Measurements from ENCODE around the gene PDZD2.
"Not testable (repeated sequence)": the region's sequence is repeated elsewhere in the genome, so short reads cannot be mapped to it uniquely, and the experiment has no call there.

Gene PDZD2

DNA sequence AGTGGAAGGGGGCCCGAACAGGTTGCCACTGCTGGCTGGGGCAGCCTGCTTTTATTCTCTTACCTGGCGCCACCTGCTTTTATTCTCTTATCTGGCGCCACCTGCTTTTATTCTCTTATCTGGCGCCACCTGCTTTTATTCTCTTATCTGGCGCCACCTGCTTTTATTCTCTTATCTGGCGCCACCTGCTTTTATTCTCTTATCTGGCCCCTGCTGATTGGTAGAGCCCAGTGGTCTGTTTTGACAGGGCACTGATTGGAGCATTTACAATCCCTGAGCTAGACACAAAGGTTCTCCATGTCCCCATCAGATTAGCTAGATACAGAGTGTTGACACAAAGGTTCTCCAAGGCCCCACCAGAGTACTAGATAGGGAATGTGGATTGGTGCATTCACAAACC is 52.5 kb downstream of the PDZD2 start:
- DNase-seq (ENCODE audit: low read depth in 2 of 2) = not testable (repeated sequence)

DNA sequence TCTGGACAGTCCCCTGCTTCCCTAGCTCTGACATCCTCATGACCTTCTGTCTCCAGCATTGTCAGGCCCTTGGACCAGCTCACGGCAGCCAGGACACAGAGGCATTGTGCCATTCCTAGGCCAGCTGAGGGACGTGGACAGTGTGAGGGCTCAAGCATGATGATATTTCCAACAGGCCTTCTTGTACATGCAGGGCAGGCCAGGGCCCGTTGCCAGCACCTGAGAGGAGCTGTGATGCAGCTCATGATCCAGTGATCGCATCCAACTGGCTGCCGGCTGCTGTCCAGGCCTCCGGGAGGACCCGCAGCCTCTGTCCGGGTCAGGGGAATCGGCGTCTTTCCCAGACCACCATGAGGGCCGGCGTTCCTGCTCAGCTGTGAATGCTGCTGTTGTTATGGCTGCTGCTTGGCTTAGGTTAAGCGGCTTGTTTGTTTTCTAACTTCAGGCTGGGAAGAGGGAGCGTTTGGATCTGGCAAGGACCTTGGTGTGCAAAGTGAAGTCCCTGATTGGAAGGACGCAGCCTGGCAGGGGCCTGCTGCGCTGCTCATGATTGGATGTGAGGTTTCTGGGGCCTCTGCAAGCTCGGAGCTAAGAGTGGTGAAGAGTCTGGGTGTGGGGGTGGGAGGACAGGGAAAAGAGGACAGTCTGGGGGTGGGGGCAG is 53.8 kb downstream of the PDZD2 start:
- DNase-seq (ENCODE audit: low read depth in 2 of 2) = no peak

DNA sequence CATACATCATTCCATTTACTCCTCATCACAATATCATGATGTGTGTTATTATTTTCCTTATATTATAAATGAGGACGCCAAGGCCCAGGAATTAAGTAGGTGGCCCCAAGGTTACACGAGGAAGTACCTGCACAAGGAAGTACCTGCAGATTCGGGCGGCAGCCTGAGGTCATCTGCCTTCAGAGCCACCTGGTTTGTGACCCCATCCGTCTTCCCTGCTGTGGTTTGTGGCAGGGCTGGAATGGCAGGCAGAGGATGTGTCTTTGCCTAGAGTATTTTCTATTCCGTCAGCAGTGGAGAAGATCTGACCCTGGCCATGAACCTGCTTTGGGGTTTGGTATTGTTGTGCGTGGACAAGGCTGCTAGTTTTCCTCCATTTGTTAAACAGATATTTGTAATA is 59.7 kb downstream of the PDZD2 start:
- DNase-seq (ENCODE audit: low read depth in 2 of 2) = no peak

DNA sequence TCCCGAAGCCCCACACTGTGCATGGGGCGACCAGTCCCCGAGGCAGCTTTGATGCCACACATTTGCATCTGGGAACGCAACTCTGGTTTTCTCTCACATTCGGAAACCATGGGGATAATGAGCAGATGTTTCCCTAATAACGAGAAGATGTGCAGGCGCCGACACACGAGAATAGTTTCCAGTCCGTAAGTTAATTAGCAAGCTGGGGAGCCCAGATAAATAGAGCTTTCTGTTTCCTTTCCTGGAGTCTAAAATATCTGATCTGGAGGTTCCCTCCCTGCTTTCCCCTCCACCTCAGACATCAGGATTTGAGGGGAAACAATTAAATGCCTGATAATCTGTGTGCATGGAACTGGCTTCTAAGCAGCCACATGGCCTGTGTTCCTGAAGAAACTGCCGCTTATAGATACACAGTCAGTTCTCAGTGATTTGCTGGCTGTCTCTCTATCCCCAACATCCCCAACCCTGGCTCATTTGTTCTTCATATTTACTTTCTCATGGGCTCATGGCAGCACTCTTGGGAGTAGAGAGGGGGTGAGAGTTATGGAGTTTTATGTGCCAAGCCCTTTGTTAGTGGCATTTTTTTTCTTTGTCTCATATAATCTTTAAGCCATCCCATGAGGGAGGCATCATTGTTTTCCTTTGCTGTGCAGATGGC is 62.8 kb downstream of the PDZD2 start:
- DNase-seq (ENCODE audit: low read depth in 2 of 2) = no peak

DNA sequence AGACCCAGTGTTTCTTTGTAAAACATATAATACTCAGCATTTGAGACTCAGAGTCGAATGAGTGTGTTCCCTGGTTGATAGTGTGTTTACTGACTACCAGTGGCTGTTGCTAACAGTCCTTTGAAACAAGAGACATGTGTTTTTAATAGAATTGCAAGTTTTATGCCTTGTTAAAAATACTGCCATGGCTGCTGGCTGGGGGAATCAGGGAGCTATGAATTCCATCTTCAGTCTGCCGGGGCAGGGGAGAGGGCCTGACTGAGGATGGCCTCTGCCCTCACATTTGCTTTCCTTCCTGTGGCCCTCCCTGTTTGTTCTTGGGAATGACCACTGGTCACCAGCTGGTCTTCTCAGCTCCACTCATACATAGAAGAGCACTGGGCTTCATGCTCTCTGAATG is 63.8 kb downstream of the PDZD2 start:
- DNase-seq (ENCODE audit: low read depth in 2 of 2) = no peak

DNA sequence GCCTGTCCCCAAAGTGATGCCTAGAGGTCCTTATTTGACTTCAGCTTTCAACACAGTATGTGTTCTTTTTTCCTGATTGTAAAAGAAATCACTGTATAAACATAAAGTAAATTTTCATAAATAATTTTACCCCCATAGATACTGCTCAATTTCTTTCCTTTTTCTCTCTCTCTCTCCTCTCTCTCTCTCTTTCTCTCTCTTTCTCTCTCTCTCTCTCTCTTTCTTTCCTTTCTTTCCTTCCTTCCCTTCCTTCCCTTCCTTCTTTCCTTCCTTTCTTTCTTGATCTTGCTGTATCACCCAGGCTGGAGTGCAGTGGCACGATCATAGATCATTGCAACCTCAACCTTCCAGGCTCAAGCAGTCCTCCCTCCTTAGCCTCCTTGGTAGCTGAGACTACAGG is 64.8 kb downstream of the PDZD2 start:
- DNase-seq (ENCODE audit: low read depth in 2 of 2) = no peak

DNA sequence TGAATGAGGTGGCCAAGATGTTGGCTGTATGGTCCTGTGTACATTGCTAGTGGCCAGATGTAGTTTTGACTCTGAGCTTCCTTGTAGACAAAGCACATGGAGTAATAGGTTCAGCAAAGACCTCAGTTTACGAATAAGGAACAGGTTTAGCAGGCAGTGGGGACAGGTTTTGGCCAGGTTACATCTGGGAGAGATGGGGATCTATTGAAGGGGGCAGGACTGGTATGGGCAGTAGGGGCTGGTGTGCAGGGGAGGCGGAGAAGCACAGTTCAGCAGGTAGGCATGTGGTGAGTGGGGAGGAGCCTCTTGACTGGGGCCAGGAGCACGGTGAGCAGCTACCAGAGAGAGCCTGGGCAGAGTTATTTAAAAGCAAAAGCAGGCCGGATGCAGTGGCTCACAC is 67.3 kb downstream of the PDZD2 start:
- DNase-seq (ENCODE audit: low read depth in 2 of 2) = no peak

DNA sequence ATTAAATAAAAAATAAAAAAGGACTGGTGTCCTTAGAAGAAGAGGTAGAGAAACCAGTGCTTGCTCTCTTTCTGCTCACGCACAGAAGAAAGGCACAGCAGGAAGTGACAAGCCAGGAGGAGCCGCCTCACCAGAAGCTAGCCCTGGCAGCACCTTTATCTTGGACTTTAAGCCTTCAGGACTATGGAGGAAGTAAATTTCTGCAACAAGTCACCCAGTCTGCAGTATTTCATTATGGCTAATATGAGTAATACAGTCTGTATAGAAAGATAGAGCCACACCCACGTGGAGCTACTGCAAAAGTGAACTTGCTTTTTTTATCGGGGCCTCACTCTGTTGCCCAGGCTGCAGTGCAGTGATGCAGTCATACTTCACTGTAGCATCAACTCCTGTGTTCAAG is 68.4 kb downstream of the PDZD2 start:
- no peak for DNase-seq (ENCODE audit: low read depth in 2 of 2)

DNA sequence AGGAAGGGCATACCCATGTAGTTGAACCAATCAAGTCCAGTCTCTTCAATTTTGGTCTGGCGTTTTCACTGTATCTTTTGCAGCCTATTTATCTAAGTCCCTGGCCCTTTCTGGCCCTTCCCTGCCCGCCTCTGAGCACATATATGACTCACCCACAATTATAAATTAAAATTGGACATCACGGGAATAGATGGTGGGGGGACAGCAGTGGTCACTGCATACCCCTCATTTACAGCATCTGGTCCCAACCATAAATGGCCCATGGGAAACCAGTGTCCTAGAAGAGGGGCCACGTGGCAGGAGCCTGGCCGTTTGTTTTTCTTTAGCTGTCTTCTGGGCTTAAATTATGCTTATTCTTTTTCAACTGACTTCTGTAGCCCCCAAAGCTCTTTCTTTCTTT is 69.2 kb downstream of the PDZD2 start:
- DNase-seq (ENCODE audit: low read depth in 2 of 2) = no peak

DNA sequence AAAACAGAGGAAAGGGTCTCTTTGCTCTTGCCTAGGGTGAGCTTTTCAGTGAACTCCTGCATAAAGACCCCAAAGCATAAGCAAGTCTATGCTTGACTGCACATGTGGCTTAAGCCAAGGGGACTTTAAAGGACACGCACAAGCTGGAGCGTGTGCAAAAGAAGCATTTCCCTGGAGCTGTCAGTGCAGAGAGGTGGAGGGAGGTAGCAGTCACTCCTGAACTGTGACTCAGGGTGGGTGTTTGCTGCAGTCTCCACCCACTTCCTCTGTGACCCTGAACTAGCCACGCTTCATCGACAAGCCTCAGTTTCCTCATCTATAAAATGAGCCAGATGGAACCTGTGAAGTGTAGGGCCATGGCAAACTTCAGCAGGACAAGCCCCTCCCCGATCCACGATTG is 72.4 kb downstream of the PDZD2 start:
- DNase-seq (ENCODE audit: low read depth in 2 of 2) = no peak

DNA sequence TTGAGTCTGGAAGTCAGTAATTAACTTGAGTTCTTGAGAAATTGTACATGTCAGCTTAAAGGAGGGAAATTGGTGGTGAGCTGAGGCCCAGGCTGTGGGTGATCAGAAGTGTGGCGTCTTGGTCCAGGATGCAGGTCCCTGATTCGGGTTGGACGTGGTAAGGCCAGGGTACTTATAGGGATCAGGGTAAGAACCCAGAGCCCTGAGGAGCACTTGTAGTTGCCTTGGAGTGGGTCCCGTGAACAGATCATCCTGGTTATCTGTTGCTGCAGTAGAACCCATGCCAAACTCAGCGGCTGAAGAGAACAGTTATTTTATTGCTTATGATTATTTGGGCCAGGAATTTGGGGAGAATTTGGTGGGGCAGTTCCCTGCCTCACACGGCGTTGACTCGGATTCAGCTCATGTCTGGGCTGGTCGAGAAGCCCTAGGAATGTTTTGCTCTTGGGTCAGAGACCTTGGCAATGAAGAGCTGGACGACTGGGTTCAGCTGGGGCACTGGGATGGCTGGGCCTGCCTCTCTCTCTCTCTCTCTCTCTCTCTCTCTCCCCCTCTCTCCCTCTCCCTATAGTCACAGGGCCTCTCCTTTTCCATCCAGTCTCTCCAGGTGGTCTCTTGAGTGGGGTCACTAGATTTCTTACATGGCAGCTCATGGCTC is 73.1 kb downstream of the PDZD2 start:
- no peak for DNase-seq (ENCODE audit: low read depth in 2 of 2)

DNA sequence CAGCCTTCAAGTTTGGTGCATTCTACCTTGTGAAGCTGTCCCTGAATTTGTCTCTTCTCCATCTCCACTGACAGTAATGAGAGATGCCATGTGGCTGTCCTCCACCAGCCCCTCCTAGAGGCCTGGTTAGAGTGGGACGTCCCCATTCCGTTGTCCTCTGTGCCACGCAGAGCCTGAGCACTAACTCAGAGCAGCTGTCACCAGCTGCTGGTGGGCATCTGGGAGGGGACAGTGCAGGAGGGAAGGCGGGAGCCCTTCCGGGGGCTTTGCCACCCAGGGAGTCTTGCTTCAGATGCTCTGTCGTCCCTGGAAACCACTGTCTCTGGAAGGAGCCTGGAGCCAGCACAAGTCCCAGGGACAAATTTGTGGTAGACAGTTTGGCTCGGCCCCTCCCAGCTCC is 78.6 kb downstream of the PDZD2 start:
- no peak for DNase-seq (ENCODE audit: low read depth in 2 of 2)

DNA sequence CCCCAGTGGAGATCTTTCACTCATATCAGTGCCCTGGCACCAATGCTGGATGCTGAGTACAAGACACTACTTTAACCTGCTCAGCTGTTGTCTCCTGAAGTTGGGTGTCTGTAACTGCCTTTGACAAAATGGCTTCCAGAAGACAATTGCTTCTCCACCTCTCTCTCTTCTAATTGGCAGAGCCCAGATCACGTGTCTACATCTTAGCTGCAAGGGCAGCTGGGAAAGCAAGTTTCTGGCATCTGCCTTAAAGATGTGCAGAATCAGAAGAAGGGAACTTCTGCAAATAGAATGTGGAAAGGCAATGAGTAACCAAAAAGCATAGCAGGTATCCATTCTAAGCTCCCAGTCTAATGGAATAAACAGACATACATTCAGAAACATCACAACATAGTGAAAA is 81.1 kb downstream of the PDZD2 start:
- no peak for DNase-seq (ENCODE audit: low read depth in 2 of 2)

DNA sequence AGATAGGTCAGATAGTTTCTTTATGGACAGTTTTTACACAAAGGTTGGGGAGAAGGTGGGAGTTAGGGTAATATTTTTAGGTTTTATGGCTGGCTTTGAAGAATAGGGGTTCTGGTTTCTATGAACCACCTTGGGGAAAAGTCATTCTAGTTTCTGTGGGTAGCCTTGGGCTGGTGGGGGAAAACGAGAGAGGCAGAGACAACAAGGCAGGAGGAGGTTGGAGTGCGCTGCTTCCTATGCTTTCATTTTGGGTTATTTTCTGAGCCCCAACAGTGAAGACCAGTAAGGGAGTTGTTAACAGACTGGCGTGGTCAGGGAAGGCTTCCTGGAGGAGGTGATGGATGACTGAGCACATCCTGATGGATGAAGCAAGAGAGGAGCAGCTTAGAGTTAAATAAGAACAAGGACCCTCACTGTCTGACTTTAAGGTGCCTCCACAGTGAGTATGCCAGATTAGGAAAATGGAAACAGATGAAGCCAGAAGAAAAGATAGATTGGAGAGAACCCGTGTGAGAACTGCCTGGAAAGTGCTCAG is 81.9 kb downstream of the PDZD2 start:
- no peak for DNase-seq (ENCODE audit: low read depth in 2 of 2)

DNA sequence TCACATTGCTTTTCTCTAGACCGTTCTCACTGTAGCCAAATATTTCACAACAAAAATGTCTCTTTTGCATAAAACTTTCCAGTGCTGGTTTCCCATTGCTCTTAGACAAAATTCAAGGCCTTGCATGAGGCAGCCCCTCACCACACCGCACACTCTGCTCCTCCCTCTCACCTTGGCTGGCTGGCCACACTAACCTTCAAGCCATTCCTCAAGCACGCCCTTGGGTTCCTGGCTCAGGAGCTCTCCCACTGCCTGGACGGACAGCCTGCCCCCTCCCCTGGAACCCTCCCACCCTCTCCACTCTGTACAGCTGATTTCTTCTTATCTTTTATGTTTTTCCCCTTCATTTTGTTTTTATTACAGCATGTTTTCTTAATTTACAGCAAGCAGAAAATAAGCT is 83.2 kb downstream of the PDZD2 start:
- DNase-seq (ENCODE audit: low read depth in 2 of 2) = no peak

DNA sequence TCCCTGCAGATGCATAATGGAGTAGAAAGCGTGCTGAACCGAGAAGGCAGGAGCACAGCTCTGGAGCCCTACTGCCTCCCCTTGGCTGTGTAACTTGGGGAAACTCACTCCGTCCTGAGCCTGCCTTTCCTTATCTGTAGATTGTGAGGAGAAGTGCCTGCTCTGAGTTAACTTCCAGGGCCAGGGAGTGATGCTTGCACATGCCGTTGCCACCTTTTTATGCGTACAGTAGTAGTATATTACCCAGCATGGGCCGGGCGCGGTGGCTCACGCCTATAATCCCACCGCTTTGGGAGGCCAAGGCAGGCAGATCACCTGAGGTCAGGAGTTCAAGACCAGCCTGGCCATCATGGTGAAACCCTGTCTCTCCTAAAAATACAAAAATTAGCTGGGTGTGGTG is 87.1 kb downstream of the PDZD2 start:
- DNase-seq (ENCODE audit: low read depth in 2 of 2) = no peak

DNA sequence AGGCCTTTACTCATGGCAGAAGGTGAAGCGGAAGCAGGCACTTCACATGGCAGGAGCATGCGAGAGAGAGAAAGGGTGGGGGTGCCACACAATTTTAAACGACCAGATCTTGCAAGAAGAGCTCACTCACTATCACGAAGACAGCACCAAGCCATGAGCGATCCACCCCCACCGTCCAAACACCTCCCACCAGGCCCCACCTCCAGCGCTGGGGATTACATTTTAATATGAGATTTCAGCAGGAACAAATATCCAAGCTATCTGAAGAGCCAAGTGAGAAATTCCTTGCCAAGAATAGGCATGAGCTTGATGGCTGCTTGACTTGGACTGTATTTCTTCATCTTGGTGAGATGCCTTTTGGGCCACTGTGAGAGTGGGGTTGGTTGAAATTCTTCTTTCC is 88.0 kb downstream of the PDZD2 start:
- DNase-seq (ENCODE audit: low read depth in 2 of 2) = no peak

DNA sequence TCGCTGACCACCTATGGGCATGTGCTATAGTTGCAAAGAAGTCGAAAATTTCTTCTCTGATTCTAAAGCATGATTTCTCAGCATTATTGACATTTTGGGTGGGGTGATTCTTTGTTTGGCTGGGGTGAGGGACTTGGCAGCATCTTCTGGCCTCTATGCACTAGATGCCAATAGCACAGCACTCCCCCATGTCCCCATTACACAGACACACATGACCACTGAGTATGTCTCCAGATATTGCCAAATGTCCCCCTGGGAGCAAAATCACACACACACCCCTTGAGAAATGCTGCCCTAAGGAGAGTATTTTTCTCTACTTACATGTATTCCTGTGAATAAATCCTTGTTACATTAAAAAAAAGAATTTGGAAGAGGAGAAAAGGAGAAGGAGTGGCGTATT is 89.1 kb downstream of the PDZD2 start:
- DNase-seq (ENCODE audit: low read depth in 2 of 2) = no peak

DNA sequence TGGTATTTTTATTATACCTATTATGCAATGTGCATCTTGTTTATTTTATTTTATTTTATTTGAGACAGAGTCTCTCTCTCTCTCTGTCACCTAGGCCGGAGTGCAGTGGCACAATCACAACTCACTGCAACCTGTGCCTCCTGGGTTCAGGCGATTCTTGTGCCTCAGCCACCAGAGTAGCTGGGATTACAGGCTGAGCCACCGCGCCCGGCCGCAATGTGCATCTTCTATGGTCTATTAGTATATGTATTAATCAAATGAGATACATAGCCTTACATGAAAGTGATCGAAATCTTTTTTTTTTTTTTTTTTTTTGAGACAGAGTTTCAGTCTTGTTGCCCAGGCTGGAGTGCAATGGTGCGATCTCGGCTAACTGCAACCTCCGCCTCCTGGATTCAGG is 89.9 kb downstream of the PDZD2 start:
- not testable (repeated sequence) for DNase-seq (ENCODE audit: low read depth in 2 of 2)

DNA sequence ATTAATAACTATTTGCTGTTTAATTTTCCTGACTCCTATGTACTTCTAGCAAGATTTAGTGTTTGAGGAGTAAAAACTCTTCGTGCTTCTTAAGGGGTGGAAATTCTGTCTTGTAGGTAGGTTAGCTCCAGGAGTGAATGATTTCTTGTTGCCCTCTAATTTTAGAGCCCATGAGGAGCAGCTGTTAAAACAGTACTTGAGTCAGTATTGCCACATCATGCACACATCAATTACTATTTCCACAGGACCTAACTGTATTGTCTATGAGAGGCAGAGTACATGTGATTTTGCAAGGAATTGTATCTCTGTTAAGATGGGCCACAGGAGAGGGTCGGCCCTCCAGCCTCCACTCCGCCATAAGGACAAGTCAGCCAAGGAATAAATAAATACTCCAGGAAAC is 91.2 kb downstream of the PDZD2 start:
- no peak for DNase-seq (ENCODE audit: low read depth in 2 of 2)

DNA sequence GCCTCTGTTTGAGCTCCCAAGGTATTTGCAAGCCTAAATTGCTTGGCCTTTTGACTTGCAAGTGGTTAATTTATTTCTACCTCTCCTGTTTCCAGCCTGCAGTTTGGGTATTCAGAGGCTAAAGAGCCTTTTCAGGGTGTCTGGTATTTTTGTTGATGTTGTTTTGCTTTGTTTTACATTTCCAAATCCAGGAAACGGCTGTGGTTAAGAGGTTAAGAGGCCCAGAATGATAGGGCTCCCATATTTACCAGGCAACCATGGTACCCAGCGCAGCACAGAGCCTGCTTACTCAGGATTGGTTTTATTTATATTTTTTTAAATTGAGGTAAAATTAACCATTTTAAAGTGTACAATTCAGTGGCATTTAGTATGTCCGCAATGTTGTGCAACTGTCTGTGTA is 92.1 kb downstream of the PDZD2 start:
- DNase-seq (ENCODE audit: low read depth in 2 of 2) = no peak

DNA sequence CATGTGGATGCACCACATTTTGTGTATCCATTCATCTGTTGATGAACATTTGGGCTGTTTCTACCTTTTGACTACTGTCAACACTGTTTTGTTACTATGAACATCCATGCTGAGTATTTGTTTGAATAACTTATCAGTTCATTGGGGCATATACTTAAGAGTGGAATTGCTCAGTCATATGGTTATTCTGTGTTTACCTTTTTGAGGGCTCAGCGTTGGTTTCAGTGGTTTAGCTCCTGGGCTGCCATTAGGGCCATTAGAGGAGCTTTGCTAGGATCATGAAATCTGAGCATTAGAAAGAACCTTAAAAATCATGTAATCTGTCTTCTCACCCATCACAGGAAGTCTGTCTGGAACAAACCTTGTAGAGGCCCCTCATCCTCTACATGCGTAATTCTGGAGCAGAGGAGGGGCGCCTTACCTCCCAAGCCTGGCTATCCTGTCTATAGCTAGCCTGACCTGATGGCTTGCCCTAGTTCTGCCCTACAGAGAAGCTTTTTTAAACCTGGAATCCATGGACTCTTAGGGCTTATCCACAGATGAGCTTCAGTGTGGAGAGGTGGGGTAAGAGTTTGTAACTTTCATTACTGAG is 92.9 kb downstream of the PDZD2 start:
- no peak for DNase-seq (ENCODE audit: low read depth in 2 of 2)

DNA sequence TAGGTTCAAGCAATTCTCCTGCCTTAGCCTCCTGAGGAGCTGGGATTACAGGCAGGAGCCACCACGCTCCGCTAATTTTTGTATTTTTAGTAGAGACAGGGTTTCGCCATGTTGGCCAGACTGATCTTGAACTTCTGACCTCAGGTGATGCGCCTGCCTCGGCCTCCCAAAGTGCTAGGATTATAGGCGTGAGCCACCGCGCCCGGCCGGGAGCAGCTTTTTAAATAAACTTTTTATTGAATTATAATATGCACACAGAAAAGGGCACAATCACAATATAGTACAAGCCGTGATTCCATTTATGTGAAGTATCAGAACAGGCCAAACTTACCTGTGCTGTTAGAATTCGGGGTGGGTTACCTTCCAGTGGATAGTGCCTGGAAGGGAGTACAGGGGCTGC is 93.9 kb downstream of the PDZD2 start:
- not testable (repeated sequence) for DNase-seq (ENCODE audit: low read depth in 2 of 2)
